ENCODE measurements around the gene SCTR. TPM values are rescaled to one million over a fixed set of nuclear protein-coding genes. Genes with fewer than 3 reads are reported as not detected.

SCTR gene
- total RNA-seq, 4 donors from 2014 or later: not detected

DNA sequence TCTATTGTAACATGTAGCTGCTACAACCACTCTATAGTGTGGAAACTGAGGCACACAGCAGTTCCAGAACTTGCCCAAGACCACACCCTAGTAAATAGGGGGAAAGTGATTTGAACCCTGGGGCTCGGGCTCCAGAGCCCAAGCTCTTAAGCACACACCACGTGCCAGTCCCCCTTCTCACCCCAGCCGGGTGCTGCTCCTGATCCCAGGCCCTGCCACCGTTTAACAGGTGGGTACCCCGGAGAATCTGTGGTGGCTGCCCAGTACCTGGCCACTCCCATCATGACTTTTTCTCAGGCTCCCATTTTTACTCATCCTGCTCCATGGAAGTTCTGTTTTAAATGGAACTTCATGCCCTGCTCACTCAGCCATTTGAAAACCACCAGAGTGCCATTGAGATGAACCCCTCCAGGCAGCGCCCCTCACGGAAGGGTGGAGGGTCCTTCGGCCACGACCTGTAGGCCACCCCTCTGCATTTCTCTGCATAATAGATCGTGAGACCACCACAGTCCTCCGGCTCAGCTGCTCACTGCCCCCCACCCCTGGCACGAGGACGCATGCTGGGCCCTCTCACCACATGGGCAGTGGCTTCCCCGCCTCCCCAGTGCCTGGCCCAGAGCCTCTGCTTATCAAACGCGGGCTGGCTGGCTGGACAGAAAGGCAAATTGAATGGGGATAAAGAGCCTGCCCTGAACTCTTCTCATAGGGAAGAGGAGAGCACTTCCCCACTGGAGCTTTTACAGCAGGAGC lies 50.5 kb downstream of the SCTR start:
- DNase-seq: no peak
- H3K36me3 ChIP-seq: no peaks in the 10 kb centered on the region
- H3K9me3 ChIP-seq: no peaks in the 10 kb centered on the region
- H3K4me1 ChIP-seq: peaks cover 0 to 5% (median 0%) of the 10 kb centered on the region in 3 donors
- 89 to 93% methylated on average over 7 to 10 of the region's 16 CpGs for WGBS, 2 donors
- no peak overlapping the region for H3K4me3 ChIP-seq
- no peak overlapping the region for H3K27ac ChIP-seq
- H3K27me3 ChIP-seq: peaks cover 0 to 15% (median 0%) of the 10 kb centered on the region in 4 donors
- intact Hi-C loops (cut with DNase I): loop anchor here (10.0 kb wide), 1 partner anchor 589 kb away; no protein-coding TSS in a partner anchor
- no peak for TF ChIP-seq POLR2A (IDR thresholded peaks at IDR 0.05)
- TF ChIP-seq, protein P1, sequence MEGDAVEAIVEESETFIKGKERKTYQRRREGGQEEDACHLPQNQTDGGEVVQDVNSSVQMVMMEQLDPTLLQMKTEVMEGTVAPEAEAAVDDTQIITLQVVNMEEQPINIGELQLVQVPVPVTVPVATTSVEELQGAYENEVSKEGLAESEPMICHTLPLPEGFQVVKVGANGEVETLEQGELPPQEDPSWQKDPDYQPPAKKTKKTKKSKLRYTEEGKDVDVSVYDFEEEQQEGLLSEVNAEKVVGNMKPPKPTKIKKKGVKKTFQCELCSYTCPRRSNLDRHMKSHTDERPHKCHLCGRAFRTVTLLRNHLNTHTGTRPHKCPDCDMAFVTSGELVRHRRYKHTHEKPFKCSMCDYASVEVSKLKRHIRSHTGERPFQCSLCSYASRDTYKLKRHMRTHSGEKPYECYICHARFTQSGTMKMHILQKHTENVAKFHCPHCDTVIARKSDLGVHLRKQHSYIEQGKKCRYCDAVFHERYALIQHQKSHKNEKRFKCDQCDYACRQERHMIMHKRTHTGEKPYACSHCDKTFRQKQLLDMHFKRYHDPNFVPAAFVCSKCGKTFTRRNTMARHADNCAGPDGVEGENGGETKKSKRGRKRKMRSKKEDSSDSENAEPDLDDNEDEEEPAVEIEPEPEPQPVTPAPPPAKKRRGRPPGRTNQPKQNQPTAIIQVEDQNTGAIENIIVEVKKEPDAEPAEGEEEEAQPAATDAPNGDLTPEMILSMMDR (IDR thresholded peaks at IDR 0.05): no peak

DNA sequence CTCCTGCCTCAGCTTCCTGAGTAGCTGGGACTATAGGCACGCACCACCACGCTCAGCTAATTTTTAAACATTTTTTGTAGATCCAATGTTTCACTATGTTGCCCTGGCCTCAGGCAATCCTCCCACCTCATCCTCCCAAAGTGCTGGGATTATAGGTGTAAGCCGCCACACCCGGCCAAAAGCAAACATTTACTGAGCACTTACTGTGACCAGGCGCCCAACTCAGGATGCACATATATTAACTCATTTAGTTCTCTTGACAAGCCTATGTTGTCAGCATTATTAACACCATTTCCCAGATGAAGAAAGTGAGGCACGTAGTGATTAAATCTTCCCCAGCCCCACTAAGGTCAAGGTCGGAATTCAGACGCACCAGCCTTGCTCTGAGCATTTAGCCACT lies 51.5 kb downstream of the SCTR start:
- intact Hi-C loops (cut with DNase I): loop anchor here (10.0 kb wide), 1 partner anchor 588 kb away; no protein-coding TSS in a partner anchor
- Histone ChIP-seq H3K9me3 (no peaks in the 10 kb centered on the region), H3K4me1 (peaks cover 0 to 5% (median 0%) of the 10 kb centered on the region in 3 donors), H3K36me3 (no peaks in the 10 kb centered on the region), H3K27ac (no peak overlapping the region), H3K27me3 (peaks cover 0 to 15% (median 0%) of the 10 kb centered on the region in 4 donors), H3K4me3 (no peak overlapping the region)
- TF ChIP-seq, protein P1 (IDR thresholded peaks at IDR 0.05): no peak
- no peak for TF ChIP-seq POLR2A (IDR thresholded peaks at IDR 0.05)
- WGBS, 2 donors: 71 to 73% methylated on average over 8 of the region's 8 CpGs
- DNase-seq: no peak

DNA sequence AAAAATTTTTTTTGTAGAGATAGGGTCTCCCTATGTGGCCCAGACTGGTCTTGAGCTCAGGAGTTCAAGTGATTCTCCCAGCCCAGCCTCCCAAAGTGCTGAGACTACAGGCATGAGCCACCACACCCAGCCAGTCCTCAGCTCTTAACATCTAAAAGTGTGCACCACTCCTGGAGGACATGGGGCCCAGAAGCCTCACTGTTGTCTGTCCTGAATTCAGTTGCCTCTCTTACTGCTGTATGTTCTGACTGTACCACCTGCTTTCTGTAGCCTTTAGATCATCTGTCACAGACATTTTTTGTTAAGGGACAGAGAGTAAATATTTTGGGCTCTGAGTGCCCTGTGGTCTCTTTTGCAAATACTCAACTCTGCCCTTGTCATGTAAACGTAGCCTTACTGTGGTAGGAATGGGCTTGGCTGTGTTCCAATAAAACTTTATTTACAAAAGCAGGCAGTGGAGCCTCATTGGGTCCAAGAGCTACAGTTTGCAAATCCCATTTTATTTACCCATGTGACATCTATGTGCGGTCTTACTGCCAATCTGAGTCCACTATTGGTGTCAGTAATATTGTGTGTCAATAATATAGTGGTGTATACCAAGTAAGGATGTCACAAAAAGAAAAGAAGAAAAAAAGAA lies 54.5 kb downstream of the SCTR start:
- intact Hi-C loops (cut with DNase I): loop anchor here (10.0 kb wide), 1 partner anchor 585 kb away; no protein-coding TSS in a partner anchor
- H3K4me3 ChIP-seq: no peak overlapping the region
- DNase-seq: no peak
- no peaks in the 10 kb centered on the region for H3K27me3 ChIP-seq
- no peaks in the 10 kb centered on the region for H3K4me1 ChIP-seq
- TF ChIP-seq, protein P1 (IDR thresholded peaks at IDR 0.05): no peak
- no peak for TF ChIP-seq POLR2A (IDR thresholded peaks at IDR 0.05)
- 15 to 36% methylated on average over 2 of the region's 2 CpGs for WGBS, 2 donors
- H3K36me3 ChIP-seq: no peaks in the 10 kb centered on the region
- no peak overlapping the region for H3K27ac ChIP-seq
- no peaks in the 10 kb centered on the region for H3K9me3 ChIP-seq

DNA sequence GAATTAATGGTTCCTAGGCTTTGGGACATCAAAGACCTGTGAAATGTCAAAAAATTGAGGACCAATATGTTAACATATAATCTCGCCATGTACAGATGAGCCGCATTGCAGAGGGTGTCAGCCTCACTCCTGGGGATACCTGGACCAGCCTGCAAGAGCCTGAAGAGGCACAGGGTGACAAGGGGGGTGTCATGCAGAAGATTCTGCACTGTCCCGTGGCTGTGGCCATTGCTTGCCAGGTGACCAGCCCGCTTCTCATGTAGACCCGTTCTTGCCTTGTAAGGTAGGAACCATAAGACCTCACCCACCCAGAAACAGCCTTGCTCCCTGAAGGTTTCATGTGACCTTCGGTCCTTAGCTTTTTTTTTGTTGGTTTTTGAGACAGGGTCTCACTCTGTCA lies 55.2 kb downstream of the SCTR start:
- Histone ChIP-seq H3K27ac (no peak overlapping the region), H3K27me3 (no peaks in the 10 kb centered on the region), H3K4me3 (no peak overlapping the region), H3K9me3 (no peaks in the 10 kb centered on the region), H3K36me3 (no peaks in the 10 kb centered on the region), H3K4me1 (no peaks in the 10 kb centered on the region)
- 83 to 93% methylated on average over 6 of the region's 6 CpGs for WGBS, 2 donors
- TF ChIP-seq POLR2A (IDR thresholded peaks at IDR 0.05): no peak
- TF ChIP-seq, protein P1 (IDR thresholded peaks at IDR 0.05): no peak
- DNase-seq: no peak
- intact Hi-C loops (cut with DNase I): no loop called here
